ENCODE data around the gene NALCN. TPM values are rescaled to one million over a fixed set of nuclear protein-coding genes. Genes with fewer than 3 reads are reported as not detected.

Gene NALCN
- total RNA-seq, 1 experiment from 2014 or later: 8.5 TPM

GRCh38 chr13:101059793-101060192 is 356.5 kb downstream of the NALCN start:
- Mint-ChIP-seq H3K4me3 (ENCODE audit: unreplicated experiment) (no peak overlapping the region), H3K4me1 (ENCODE audit: insufficient read depth, unreplicated experiment) (no peaks in the 10 kb centered on the region), H3K9me3 (ENCODE audit: unreplicated experiment) (no peaks in the 10 kb centered on the region), H3K36me3 (ENCODE audit: insufficient read depth, unreplicated experiment) (peaks cover 6% of the 10 kb centered on the region), H3K27ac (ENCODE audit: low read depth, unreplicated experiment) (no peak overlapping the region), H3K27me3 (ENCODE audit: insufficient read depth, unreplicated experiment) (no peaks in the 10 kb centered on the region)
- intact Hi-C loops (cut with micrococcal nuclease): no loop called here
- ChIA-PET POLR2A (no interaction called here), CTCF (interaction anchor here (1.0 kb wide), 1 partner anchor 1427 kb away, joined by 5 read pairs; no protein-coding TSS in a partner anchor)
- no peak for DNase-seq (ENCODE audit: unreplicated experiment)
- BruUV-seq (replicated peaks): no TSS peak
- no peak for TF ChIP-seq CTCF (IDR thresholded peaks at IDR 0.05; ENCODE audit: unreplicated experiment)

- intact Hi-C loops (cut with micrococcal nuclease): no loop called here
- ChIA-PET POLR2A (no interaction called here), CTCF (interaction anchor here (1.0 kb wide), 1 partner anchor 1427 kb away, joined by 5 read pairs; no protein-coding TSS in a partner anchor)
- Mint-ChIP-seq H3K36me3 (ENCODE audit: insufficient read depth, unreplicated experiment) (peaks cover 6% of the 10 kb centered on the region), H3K27me3 (ENCODE audit: insufficient read depth, unreplicated experiment) (no peaks in the 10 kb centered on the region), H3K4me1 (ENCODE audit: insufficient read depth, unreplicated experiment) (no peaks in the 10 kb centered on the region), H3K4me3 (ENCODE audit: unreplicated experiment) (no peak overlapping the region), H3K27ac (ENCODE audit: low read depth, unreplicated experiment) (no peak overlapping the region), H3K9me3 (ENCODE audit: unreplicated experiment) (no peaks in the 10 kb centered on the region)
- DNase-seq (ENCODE audit: unreplicated experiment): no peak
- TF ChIP-seq CTCF (IDR thresholded peaks at IDR 0.05; ENCODE audit: unreplicated experiment): no peak
- BruUV-seq (replicated peaks): no TSS peak
Measured at GRCh38 chr13:101058841-101059240, 357.5 kb downstream of the NALCN start.

- DNase-seq (ENCODE audit: unreplicated experiment): no peak
- POLR2A ChIA-PET: no interaction called here
- H3K36me3 Mint-ChIP-seq (ENCODE audit: insufficient read depth, unreplicated experiment): peaks cover 6% of the 10 kb centered on the region
- H3K4me3 Mint-ChIP-seq (ENCODE audit: unreplicated experiment): no peak overlapping the region
- H3K9me3 Mint-ChIP-seq (ENCODE audit: unreplicated experiment): no peaks in the 10 kb centered on the region
- intact Hi-C loops (cut with micrococcal nuclease): no loop called here
- TF ChIP-seq CTCF (IDR thresholded peaks at IDR 0.05; ENCODE audit: unreplicated experiment): no peak
- H3K27me3 Mint-ChIP-seq (ENCODE audit: insufficient read depth, unreplicated experiment): no peaks in the 10 kb centered on the region
- no peak overlapping the region for H3K27ac Mint-ChIP-seq (ENCODE audit: low read depth, unreplicated experiment)
- BruUV-seq (replicated peaks): no TSS peak
- CTCF ChIA-PET: interaction anchor here (1.0 kb wide), 1 partner anchor 14 kb away, joined by 4 read pairs; no protein-coding TSS in a partner anchor
- H3K4me1 Mint-ChIP-seq (ENCODE audit: insufficient read depth, unreplicated experiment): no peaks in the 10 kb centered on the region
Measured at GRCh38 chr13:101053301-101054093, 362.8 kb downstream of the NALCN start.

- Mint-ChIP-seq H3K4me3 (ENCODE audit: unreplicated experiment) (no peak overlapping the region), H3K36me3 (ENCODE audit: insufficient read depth, unreplicated experiment) (no peaks in the 10 kb centered on the region), H3K4me1 (ENCODE audit: insufficient read depth, unreplicated experiment) (no peaks in the 10 kb centered on the region), H3K9me3 (ENCODE audit: unreplicated experiment) (no peaks in the 10 kb centered on the region), H3K27ac (ENCODE audit: low read depth, unreplicated experiment) (no peak overlapping the region), H3K27me3 (ENCODE audit: insufficient read depth, unreplicated experiment) (no peaks in the 10 kb centered on the region)
- intact Hi-C loops (cut with micrococcal nuclease): no loop called here
- DNase-seq (ENCODE audit: unreplicated experiment): peak; percentile 62
- no TSS peak for BruUV-seq (replicated peaks)
- CTCF ChIA-PET: interaction anchor here (1.1 kb wide), 1 partner anchor 27 kb away, joined by 5 read pairs; no protein-coding TSS in a partner anchor
- POLR2A ChIA-PET: no interaction called here
- no peak for TF ChIP-seq CTCF (IDR thresholded peaks at IDR 0.05; ENCODE audit: unreplicated experiment)
Measured at GRCh38 chr13:101049166-101049850, 367.0 kb downstream of the NALCN start.
